ENCODE measurements around the gene DNAH14. TPM values are rescaled to one million over a fixed set of nuclear protein-coding genes. Genes with fewer than 3 reads are reported as not detected.

DNAH14 gene
- total and polyA plus RNA-seq, 2 of the 13 experiments (the other 11 are each of a cell fraction or from before 2014, with no cell fraction given): 4.5 to 27.5 TPM

- TF ChIP-seq AHDC1 (CRISPR knock-in tag; IDR thresholded peaks at IDR 0.05; ENCODE audit: borderline replicate concordance): peak; percentile 89
- peak; percentile 50 for TF ChIP-seq HNF1A (IDR thresholded peaks at IDR 0.05; ENCODE audit: low read depth)
- peak; percentile 50; the same call in 1 of the 2 replicates for TF ChIP-seq HNF1A (CRISPR knock-in tag; IDR thresholded peaks at IDR 0.05; ENCODE audit: borderline replicate concordance)
- no peak for TF ChIP-seq SNAPC4 (CRISPR knock-in tag; IDR thresholded peaks at IDR 0.05)
- TF ChIP-seq KDM1A (CRISPR knock-in tag; IDR thresholded peaks at IDR 0.05): peak; percentile 49; the same call in 1 of the 2 replicates
- peak; percentile 93 for TF ChIP-seq FOXP1 (IDR thresholded peaks at IDR 0.05)
- TF ChIP-seq FOXP1 (CRISPR knock-in tag; IDR thresholded peaks at IDR 0.05): peak; percentile 97
- peak; percentile 86 for TF ChIP-seq REPIN1 (CRISPR knock-in tag; IDR thresholded peaks at IDR 0.05; ENCODE audit: borderline replicate concordance, low read depth)
- peak; percentile 36; the same call in 1 of the 2 replicates for TF ChIP-seq JUND (CRISPR knock-in tag; IDR thresholded peaks at IDR 0.05)
- TF ChIP-seq ZNF414 (CRISPR knock-in tag; IDR thresholded peaks at IDR 0.05): no peak
- TF ChIP-seq TIGD3 (CRISPR knock-in tag; IDR thresholded peaks at IDR 0.05; ENCODE audit: borderline replicate concordance): no peak
- peak; percentile 49; the same call in 1 of the 2 replicates for TF ChIP-seq JUNB (CRISPR knock-in tag; IDR thresholded peaks at IDR 0.05; ENCODE audit: borderline replicate concordance)
Observed at GRCh38 chr1:225228871-225229303, 299.4 kb downstream of the DNAH14 start (continued).
